ENCODE data around the gene GALNT5.

DNA sequence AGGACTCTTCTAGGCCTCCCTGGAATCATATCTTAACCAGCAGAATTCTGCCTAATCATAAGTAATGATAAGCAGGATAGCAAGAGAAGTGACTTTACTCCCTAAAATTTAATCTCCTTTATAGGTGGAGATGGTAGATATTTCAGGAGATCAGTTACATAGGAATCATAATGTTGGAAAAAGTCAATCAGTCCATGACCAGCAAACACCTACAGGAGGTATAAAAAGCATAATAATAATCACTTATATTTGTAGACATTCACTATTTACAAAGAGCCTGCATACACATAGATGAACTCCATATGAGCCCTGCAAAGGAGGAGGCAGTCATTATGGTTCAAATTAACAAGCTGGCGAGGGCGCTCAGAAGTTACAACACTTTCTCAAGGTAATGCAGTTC lies 2.5 kb downstream of the GALNT5 start:
- TF ChIP-seq CTCF (IDR thresholded peaks at IDR 0.05; ENCODE audit: low read depth, low read length, poor library complexity, severe bottlenecking) (no peak), EZH2phosphoT487 (IDR thresholded peaks at IDR 0.05; ENCODE audit: borderline replicate concordance, low read length) (no peak)
